NCI-H2081 treated with DMSO at 0.1 percent for 48 hours (cell line): ENCODE data around the gene IFNAR2.

Experiments used
- DNase-seq: peaks from one replicate; lab custom pipeline; 2025; lab: John Stamatoyannopoulos, UW

Gene IFNAR2

GRCh38 chr21:33229784-33230544 lies at the start of gene IFNAR2:
Gene IFNAR2, plus strand, starts transcription at chr21:33229938. Its CDS starts 11,985 bp downstream, at chr21:33241923.
- DNase-seq = peak; percentile 8

- DNase-seq = no peak
Measured at GRCh38 chr21:33185852-33186251, 43.9 kb upstream of the IFNAR2 start.

- no peak for DNase-seq
Measured at GRCh38 chr21:33187276-33187675, 42.5 kb upstream of the IFNAR2 start.

GRCh38 chr21:33189237-33189636 lies 40.5 kb upstream of the IFNAR2 start:
- DNase-seq = no peak

- DNase-seq = no peak
Measured at GRCh38 chr21:33189824-33190223, 39.9 kb upstream of the IFNAR2 start.

- DNase-seq = no peak
Measured at GRCh38 chr21:33196941-33197374, 32.8 kb upstream of the IFNAR2 start.

- DNase-seq = no peak
Measured at GRCh38 chr21:33197496-33197895, 32.2 kb upstream of the IFNAR2 start.

GRCh38 chr21:33198346-33199099 lies 31.2 kb upstream of the IFNAR2 start:
- no peak for DNase-seq

GRCh38 chr21:33199100-33199464 lies 30.7 kb upstream of the IFNAR2 start:
- DNase-seq = no peak

GRCh38 chr21:33199516-33200217 lies 30.1 kb upstream of the IFNAR2 start:
- DNase-seq = peak; percentile 50

GRCh38 chr21:33201956-33202355 lies 27.8 kb upstream of the IFNAR2 start:
- DNase-seq = no peak

- no peak for DNase-seq
Measured at GRCh38 chr21:33202464-33203363, 27.0 kb upstream of the IFNAR2 start.

- no peak for DNase-seq
Measured at GRCh38 chr21:33203371-33203724, 26.4 kb upstream of the IFNAR2 start.

- no peak for DNase-seq
Measured at GRCh38 chr21:33205476-33205875, 24.3 kb upstream of the IFNAR2 start.

- DNase-seq = no peak
Measured at GRCh38 chr21:33206771-33207281, 22.9 kb upstream of the IFNAR2 start.

- DNase-seq = no peak
Measured at GRCh38 chr21:33207449-33208149, 22.1 kb upstream of the IFNAR2 start.

GRCh38 chr21:33208534-33208933 lies 21.2 kb upstream of the IFNAR2 start:
- no peak for DNase-seq

- DNase-seq = no peak
Measured at GRCh38 chr21:33211305-33211704, 18.4 kb upstream of the IFNAR2 start.

GRCh38 chr21:33211732-33212131 lies 18.0 kb upstream of the IFNAR2 start:
- DNase-seq = no peak

GRCh38 chr21:33212159-33212851 lies 17.4 kb upstream of the IFNAR2 start:
- no peak for DNase-seq
